CD4-positive, CD25-positive, alpha-beta regulatory T cell (primary cell): ENCODE measurements around the gene SPAM1. TPM values are rescaled to one million over a fixed set of nuclear protein-coding genes. Genes with fewer than 3 reads are reported as not detected.
"Not testable (repeated sequence)": the region's sequence is repeated elsewhere in the genome, so short reads cannot be mapped to it uniquely, and the experiment has no call there.

Experiments
- ATAC-seq, 2 donors: fragments of 150-1000 bp; cut with Tn5 transposase; one replicate each; pipeline ENCODE4 v1.10.0; 2021; ENCODE audit warnings: low read depth in 2 of 2, moderate number of reproducible peaks in 2 of 2, moderate library complexity in 1 of 2
- DNase-seq, 3 donors: peaks; one replicate each; pipeline versions ENCODE4 v3.0.0 to v3.0.0-alpha.2; 2012 to 2022; ENCODE audit warnings: mixed read lengths in 1 of 3
- H3K27ac ChIP-seq: one replicate; pipeline ENCODE4 v1.7.0; 2013; ENCODE audit warnings: mild to moderate bottlenecking, low read length; ENCODE audit not compliant: insufficient read depth, poor library complexity, severe bottlenecking
- H3K27me3 ChIP-seq: one replicate; pipeline ENCODE4 v1.7.0; 2013; ENCODE audit warnings: low read length; ENCODE audit not compliant: control insufficient read depth, insufficient read depth
- H3K36me3 ChIP-seq: one replicate; pipeline ENCODE4 v1.7.0; 2013; ENCODE audit warnings: mild to moderate bottlenecking, low read length, moderate library complexity; ENCODE audit not compliant: control insufficient read depth, insufficient read depth
- H3K4me1 ChIP-seq: 2 replicates; pipeline ENCODE4 v1.7.0; 2013; ENCODE audit warnings: mild to moderate bottlenecking, low read length; ENCODE audit not compliant: insufficient read depth, control insufficient read depth, poor library complexity, severe bottlenecking
- H3K4me3 ChIP-seq: one replicate; pipeline ENCODE4 v1.7.0; 2013; ENCODE audit warnings: low read depth, mild to moderate bottlenecking, low read length, moderate library complexity
- H3K9me3 ChIP-seq, 2 experiments: 1 replicate in 1 of 2; 2 replicates in 1 of 2; pipeline ENCODE4 v1.7.0; 2013; ENCODE audit warnings: low read length in 2 of 2, mild to moderate bottlenecking in 1 of 2, moderate library complexity in 1 of 2; ENCODE audit not compliant: control insufficient read depth in 2 of 2
- H3K27ac Mint-ChIP-seq, 3 donors: one replicate each; pipeline ENCODE4 v1.8.0; 2020 to 2022; ENCODE audit warnings: mild to moderate bottlenecking in 3 of 3, mixed read lengths in 3 of 3, moderate library complexity in 2 of 3
- H3K27me3 Mint-ChIP-seq: one replicate; pipeline ENCODE4 v1.8.0; 2022; ENCODE audit warnings: mild to moderate bottlenecking, mixed read lengths
- H3K36me3 Mint-ChIP-seq: one replicate; pipeline ENCODE4 v1.8.0; 2020; ENCODE audit warnings: mixed read lengths
- H3K4me1 Mint-ChIP-seq, 4 donors: one replicate each; pipeline ENCODE4 v1.8.0; 2020 to 2022; ENCODE audit warnings: mixed read lengths in 4 of 4, mild to moderate bottlenecking in 1 of 4
- H3K4me3 Mint-ChIP-seq, 4 donors: one replicate each; pipeline ENCODE4 v1.8.0; 2020 to 2022; ENCODE audit warnings: mild to moderate bottlenecking in 4 of 4, mixed read lengths in 4 of 4, moderate library complexity in 3 of 4
- H3K9me3 Mint-ChIP-seq, 7 donors: one replicate each; pipeline ENCODE4 v1.8.0; 2020 to 2022; ENCODE audit warnings: mixed read lengths in 7 of 7, mild to moderate bottlenecking in 3 of 7, moderate library complexity in 2 of 7
- polyA plus RNA-seq, 4 donors: library from polyadenylated mRNA; unstranded; fragments of 300-500 nt; fragmentation: Illumina TruSeq; gene quantifications; one replicate each; pipeline ENCODE4 v1.2.3, GENCODE V29; 2021
- total RNA-seq: library from RNA; stranded (reverse); gene quantifications from one replicate; pipeline ENCODE4 v1.2.3, GENCODE V29; 2022

SPAM1 gene
- total RNA-seq (not detected), polyA plus RNA-seq (not detected)

GRCh38 chr7:123924941-123925340 is at the start of gene SPAM1:
TSS of gene SPAM1 (plus strand) at chr7:123925241. CDS start at chr7:123953571, 28,330 bp downstream.
- H3K4me3 ChIP-seq: no peak within 1 kb of the TSS
- Mint-ChIP-seq H3K27me3 (no peaks in the 10 kb centered on the region), H3K36me3 (no peaks in the 10 kb centered on the region), H3K4me1 (no peaks in the 10 kb centered on the region), H3K27ac (no peak within 1 kb of the TSS), H3K9me3 (peaks cover 0 to 8% (median 0%) of the 10 kb centered on the region in 7 donors), H3K4me3 (no peak within 1 kb of the TSS)
- DNase-seq (no peak), ATAC-seq (no peak)
- no peaks in the 10 kb centered on the region for H3K9me3 ChIP-seq
- no peaks in the 10 kb centered on the region for H3K4me1 ChIP-seq
- H3K36me3 ChIP-seq: no peaks in the 10 kb centered on the region
- H3K27me3 ChIP-seq: no peaks in the 10 kb centered on the region
- H3K27ac ChIP-seq: no peak within 1 kb of the TSS

- Histone ChIP-seq H3K4me1 (no peaks in the 10 kb centered on the region), H3K27ac (no peak overlapping the region), H3K36me3 (no peaks in the 10 kb centered on the region), H3K27me3 (peaks cover 9% of the 10 kb centered on the region), H3K4me3 (no peak overlapping the region), H3K9me3 (no peaks in the 10 kb centered on the region)
- no peaks in the 10 kb centered on the region for H3K36me3 Mint-ChIP-seq
- peaks cover 15% of the 10 kb centered on the region for H3K27me3 Mint-ChIP-seq
- H3K4me3 Mint-ChIP-seq: no peak overlapping the region
- ATAC-seq (no peak), DNase-seq (no peak)
- H3K9me3 Mint-ChIP-seq: no peaks in the 10 kb centered on the region
- H3K27ac Mint-ChIP-seq: no peak overlapping the region
- H3K4me1 Mint-ChIP-seq: peaks cover 0 to 3% (median 0%) of the 10 kb centered on the region in 4 donors
Measured at GRCh38 chr7:123876557-123877256, 48.3 kb upstream of the SPAM1 start.

- Mint-ChIP-seq H3K36me3 (no peaks in the 10 kb centered on the region), H3K27me3 (peaks cover 9% of the 10 kb centered on the region), H3K4me1 (no peaks in the 10 kb centered on the region), H3K27ac (no peak overlapping the region), H3K4me3 (no peak overlapping the region), H3K9me3 (no peaks in the 10 kb centered on the region)
- H3K4me1 ChIP-seq: no peaks in the 10 kb centered on the region
- H3K36me3 ChIP-seq: no peaks in the 10 kb centered on the region
- H3K9me3 ChIP-seq: no peaks in the 10 kb centered on the region
- H3K27ac ChIP-seq: no peak overlapping the region
- no peak overlapping the region for H3K4me3 ChIP-seq
- no peak for ATAC-seq
- peaks cover 4% of the 10 kb centered on the region for H3K27me3 ChIP-seq
- no peak for DNase-seq
Measured at GRCh38 chr7:123879628-123880027, 45.4 kb upstream of the SPAM1 start.

- Histone ChIP-seq H3K4me1 (no peaks in the 10 kb centered on the region), H3K27ac (no peak overlapping the region), H3K9me3 (no peaks in the 10 kb centered on the region), H3K36me3 (no peaks in the 10 kb centered on the region), H3K27me3 (peaks cover 1% of the 10 kb centered on the region), H3K4me3 (no peak overlapping the region)
- H3K4me1 Mint-ChIP-seq: no peaks in the 10 kb centered on the region
- ATAC-seq: no peak
- no peaks in the 10 kb centered on the region for H3K9me3 Mint-ChIP-seq
- no peak overlapping the region for H3K4me3 Mint-ChIP-seq
- no peak overlapping the region for H3K27ac Mint-ChIP-seq
- no peak for DNase-seq
- H3K36me3 Mint-ChIP-seq: no peaks in the 10 kb centered on the region
- peaks cover 4% of the 10 kb centered on the region for H3K27me3 Mint-ChIP-seq
Measured at GRCh38 chr7:123881300-123881699, 43.7 kb upstream of the SPAM1 start.

GRCh38 chr7:123883154-123883553 is 41.9 kb upstream of the SPAM1 start:
- Histone ChIP-seq H3K4me3 (no peak overlapping the region), H3K36me3 (no peaks in the 10 kb centered on the region), H3K27ac (no peak overlapping the region), H3K4me1 (no peaks in the 10 kb centered on the region), H3K9me3 (no peaks in the 10 kb centered on the region), H3K27me3 (no peaks in the 10 kb centered on the region)
- no peaks in the 10 kb centered on the region for H3K4me1 Mint-ChIP-seq
- no peaks in the 10 kb centered on the region for H3K36me3 Mint-ChIP-seq
- no peak for ATAC-seq
- H3K9me3 Mint-ChIP-seq: peaks cover 0 to 3% (median 0%) of the 10 kb centered on the region in 7 donors
- H3K27ac Mint-ChIP-seq: no peak overlapping the region
- peaks cover 4% of the 10 kb centered on the region for H3K27me3 Mint-ChIP-seq
- no peak for DNase-seq
- no peak overlapping the region for H3K4me3 Mint-ChIP-seq

GRCh38 chr7:123888192-123888591 is 36.8 kb upstream of the SPAM1 start:
- no peaks in the 10 kb centered on the region for H3K4me1 ChIP-seq
- H3K27me3 ChIP-seq: no peaks in the 10 kb centered on the region
- H3K36me3 ChIP-seq: no peaks in the 10 kb centered on the region
- Mint-ChIP-seq H3K4me3 (no peak overlapping the region), H3K9me3 (peaks cover 0 to 4% (median under 1%) of the 10 kb centered on the region in 7 donors), H3K36me3 (no peaks in the 10 kb centered on the region), H3K27ac (no peak overlapping the region), H3K27me3 (peaks cover 4% of the 10 kb centered on the region), H3K4me1 (no peaks in the 10 kb centered on the region)
- H3K4me3 ChIP-seq: no peak overlapping the region
- DNase-seq: no peak
- no peak overlapping the region for H3K27ac ChIP-seq
- peaks cover 0 to 3% of the 10 kb centered on the region in 2 experiments for H3K9me3 ChIP-seq
- no peak for ATAC-seq

- not testable (repeated sequence) for H3K27me3 Mint-ChIP-seq, ATAC-seq, H3K27ac ChIP-seq, H3K27ac Mint-ChIP-seq, H3K27me3 ChIP-seq, H3K4me1 ChIP-seq, H3K4me3 Mint-ChIP-seq, H3K4me1 Mint-ChIP-seq, H3K4me3 ChIP-seq, H3K9me3 ChIP-seq, H3K36me3 ChIP-seq, H3K36me3 Mint-ChIP-seq, DNase-seq
- H3K9me3 Mint-ChIP-seq: peaks cover 0 to 15% (median 5%) of the 10 kb centered on the region in 7 donors
Measured at GRCh38 chr7:123894753-123895152, 30.3 kb upstream of the SPAM1 start.

- H3K27me3 Mint-ChIP-seq: no peaks in the 10 kb centered on the region
- Histone ChIP-seq H3K36me3 (no peaks in the 10 kb centered on the region), H3K27ac (no peak overlapping the region), H3K4me1 (no peaks in the 10 kb centered on the region), H3K9me3 (no peaks in the 10 kb centered on the region), H3K27me3 (no peaks in the 10 kb centered on the region), H3K4me3 (no peak overlapping the region)
- H3K4me3 Mint-ChIP-seq: no peak overlapping the region
- no peaks in the 10 kb centered on the region for H3K4me1 Mint-ChIP-seq
- ATAC-seq (no peak), DNase-seq (no peak)
- peaks cover 0 to 6% (median 4%) of the 10 kb centered on the region in 7 donors for H3K9me3 Mint-ChIP-seq
- H3K27ac Mint-ChIP-seq: no peak overlapping the region
- H3K36me3 Mint-ChIP-seq: no peaks in the 10 kb centered on the region
Measured at GRCh38 chr7:123901101-123901500, 23.9 kb upstream of the SPAM1 start.
